SKM-1 treated with dmso at 0.1 percent for 144 hours (cell line): ENCODE measurements around the gene MPHOSPH6.
"Not testable (repeated sequence)": the region's sequence is repeated elsewhere in the genome, so short reads cannot be mapped to it uniquely, and the experiment has no call there.

Source experiments
- DNase-seq: peaks from one replicate; lab custom pipeline; 2025; ENCODE audit not compliant: unreplicated experiment; lab: John Stamatoyannopoulos, UW

MPHOSPH6 gene

GRCh38 chr16:82176204-82176603, 6.2 kb upstream of the MPHOSPH6 start:
- DNase-seq: no peak

GRCh38 chr16:82175627-82176026, 5.6 kb upstream of the MPHOSPH6 start:
- no peak for DNase-seq

GRCh38 chr16:82167670-82168069, 2.4 kb downstream of the MPHOSPH6 start:
- DNase-seq: no peak

- DNase-seq: no peak
Observed at GRCh38 chr16:82160226-82160625, 9.8 kb downstream of the MPHOSPH6 start.

GRCh38 chr16:82157836-82158235, 12.2 kb downstream of the MPHOSPH6 start:
- no peak for DNase-seq

- DNase-seq: no peak
Observed at GRCh38 chr16:82157534-82157812, 12.6 kb downstream of the MPHOSPH6 start.

GRCh38 chr16:82156761-82157533, 13.1 kb downstream of the MPHOSPH6 start:
- DNase-seq: no peak

GRCh38 chr16:82152641-82153112, 17.3 kb downstream of the MPHOSPH6 start:
- DNase-seq: no peak

GRCh38 chr16:82152196-82152595, 17.8 kb downstream of the MPHOSPH6 start:
- DNase-seq: no peak

- DNase-seq: no peak
Observed at GRCh38 chr16:82150549-82150948, 19.5 kb downstream of the MPHOSPH6 start.

GRCh38 chr16:82149536-82149935, 20.5 kb downstream of the MPHOSPH6 start:
- DNase-seq: no peak

GRCh38 chr16:82147546-82147945, 22.5 kb downstream of the MPHOSPH6 start:
- DNase-seq: no peak

GRCh38 chr16:82146957-82147356, 23.1 kb downstream of the MPHOSPH6 start:
- no peak for DNase-seq

- no peak for DNase-seq
Observed at GRCh38 chr16:82146556-82146955, 23.5 kb downstream of the MPHOSPH6 start.

- not testable (repeated sequence) for DNase-seq
Observed at GRCh38 chr16:82139286-82139571, 30.8 kb downstream of the MPHOSPH6 start.

- DNase-seq: no peak
Observed at GRCh38 chr16:82138478-82139285, 31.3 kb downstream of the MPHOSPH6 start.

- DNase-seq: no peak
Observed at GRCh38 chr16:82137822-82138167, 32.2 kb downstream of the MPHOSPH6 start.

- DNase-seq: no peak
Observed at GRCh38 chr16:82136956-82137821, 32.8 kb downstream of the MPHOSPH6 start.

- no peak for DNase-seq
Observed at GRCh38 chr16:82135844-82136243, 34.2 kb downstream of the MPHOSPH6 start.

- no peak for DNase-seq
Observed at GRCh38 chr16:82134846-82135245, 35.2 kb downstream of the MPHOSPH6 start.

- DNase-seq: no peak
Observed at GRCh38 chr16:82133798-82134197, 36.2 kb downstream of the MPHOSPH6 start.

- DNase-seq: no peak
Observed at GRCh38 chr16:82129881-82130280, 40.1 kb downstream of the MPHOSPH6 start.
